Measurements from ENCODE around the gene COL15A1. TPM values are rescaled to one million over a fixed set of nuclear protein-coding genes. Genes with fewer than 3 reads are reported as not detected.

COL15A1 gene
- total RNA-seq, 2 donors from 2014 or later: not detected

- Mint-ChIP-seq H3K4me3 (no peak overlapping the region), H3K27ac (no peak overlapping the region), H3K4me1 (peaks cover 14% of the 10 kb centered on the region), H3K36me3 (ENCODE audit: low read depth) (peaks cover 7% of the 10 kb centered on the region), H3K27me3 (no peaks in the 10 kb centered on the region)
- no peaks in the 10 kb centered on the region for H3K9me3 ChIP-seq (ENCODE audit: control insufficient read depth, low read length, poor library complexity, severe bottlenecking)
- no peak for DNase-seq
- ATAC-seq: no peak
Observed at GRCh38 chr9:99039505-99040182, 95.9 kb downstream of the COL15A1 start.

GRCh38 chr9:99040251-99040900, 96.7 kb downstream of the COL15A1 start:
- ATAC-seq (no peak), DNase-seq (no peak)
- no peak overlapping the region for H3K27ac Mint-ChIP-seq
- peaks cover 12% of the 10 kb centered on the region for H3K4me1 Mint-ChIP-seq
- H3K27me3 Mint-ChIP-seq: no peaks in the 10 kb centered on the region
- no peak overlapping the region for H3K4me3 Mint-ChIP-seq
- H3K9me3 ChIP-seq (ENCODE audit: control insufficient read depth, low read length, poor library complexity, severe bottlenecking): no peaks in the 10 kb centered on the region
- H3K36me3 Mint-ChIP-seq (ENCODE audit: low read depth): peaks cover 7% of the 10 kb centered on the region

GRCh38 chr9:99040911-99041582, 97.3 kb downstream of the COL15A1 start:
- H3K27ac Mint-ChIP-seq: no peak overlapping the region
- H3K4me1 Mint-ChIP-seq: peaks cover 8% of the 10 kb centered on the region
- no peak overlapping the region for H3K4me3 Mint-ChIP-seq
- H3K36me3 Mint-ChIP-seq (ENCODE audit: low read depth): peaks cover 4% of the 10 kb centered on the region
- no peak for ATAC-seq
- no peaks in the 10 kb centered on the region for H3K27me3 Mint-ChIP-seq
- no peaks in the 10 kb centered on the region for H3K9me3 ChIP-seq (ENCODE audit: control insufficient read depth, low read length, poor library complexity, severe bottlenecking)
- no peak for DNase-seq

GRCh38 chr9:99041618-99042017, 97.9 kb downstream of the COL15A1 start:
- peaks cover 4% of the 10 kb centered on the region for H3K36me3 Mint-ChIP-seq (ENCODE audit: low read depth)
- no peaks in the 10 kb centered on the region for H3K27me3 Mint-ChIP-seq
- no peak overlapping the region for H3K27ac Mint-ChIP-seq
- no peak overlapping the region for H3K4me3 Mint-ChIP-seq
- no peak for DNase-seq
- no peaks in the 10 kb centered on the region for H3K9me3 ChIP-seq (ENCODE audit: control insufficient read depth, low read length, poor library complexity, severe bottlenecking)
- peaks cover 8% of the 10 kb centered on the region for H3K4me1 Mint-ChIP-seq
- no peak for ATAC-seq

- H3K4me3 Mint-ChIP-seq: no peak overlapping the region
- DNase-seq: no peak
- H3K36me3 Mint-ChIP-seq (ENCODE audit: low read depth): peaks cover 2% of the 10 kb centered on the region
- H3K27ac Mint-ChIP-seq: no peak overlapping the region
- peaks cover 6% of the 10 kb centered on the region for H3K4me1 Mint-ChIP-seq
- no peak for ATAC-seq
- H3K9me3 ChIP-seq (ENCODE audit: control insufficient read depth, low read length, poor library complexity, severe bottlenecking): no peaks in the 10 kb centered on the region
- no peaks in the 10 kb centered on the region for H3K27me3 Mint-ChIP-seq
Observed at GRCh38 chr9:99042620-99043019, 98.9 kb downstream of the COL15A1 start.

GRCh38 chr9:99044827-99045226, 101.1 kb downstream of the COL15A1 start:
- no peak overlapping the region for H3K27ac Mint-ChIP-seq
- no peaks in the 10 kb centered on the region for H3K36me3 Mint-ChIP-seq (ENCODE audit: low read depth)
- no peaks in the 10 kb centered on the region for H3K9me3 ChIP-seq (ENCODE audit: control insufficient read depth, low read length, poor library complexity, severe bottlenecking)
- ATAC-seq (no peak), DNase-seq (no peak)
- no peak overlapping the region for H3K4me3 Mint-ChIP-seq
- H3K27me3 Mint-ChIP-seq: no peaks in the 10 kb centered on the region
- H3K4me1 Mint-ChIP-seq: peaks cover 6% of the 10 kb centered on the region

- H3K27me3 Mint-ChIP-seq: no peaks in the 10 kb centered on the region
- H3K4me3 Mint-ChIP-seq: no peak overlapping the region
- H3K9me3 ChIP-seq (ENCODE audit: control insufficient read depth, low read length, poor library complexity, severe bottlenecking): no peaks in the 10 kb centered on the region
- ATAC-seq: no peak
- H3K36me3 Mint-ChIP-seq (ENCODE audit: low read depth): no peaks in the 10 kb centered on the region
- no peak overlapping the region for H3K27ac Mint-ChIP-seq
- DNase-seq: no peak
- peaks cover 5% of the 10 kb centered on the region for H3K4me1 Mint-ChIP-seq
Observed at GRCh38 chr9:99046068-99046467, 102.4 kb downstream of the COL15A1 start.

- no peaks in the 10 kb centered on the region for H3K9me3 ChIP-seq (ENCODE audit: control insufficient read depth, low read length, poor library complexity, severe bottlenecking)
- no peak overlapping the region for H3K4me3 Mint-ChIP-seq
- peaks cover 5% of the 10 kb centered on the region for H3K4me1 Mint-ChIP-seq
- ATAC-seq: no peak
- no peak overlapping the region for H3K27ac Mint-ChIP-seq
- DNase-seq: no peak
- no peaks in the 10 kb centered on the region for H3K27me3 Mint-ChIP-seq
- no peaks in the 10 kb centered on the region for H3K36me3 Mint-ChIP-seq (ENCODE audit: low read depth)
Observed at GRCh38 chr9:99046542-99047071, 102.9 kb downstream of the COL15A1 start.

- Mint-ChIP-seq H3K4me3 (no peak overlapping the region), H3K4me1 (peaks cover 24% of the 10 kb centered on the region), H3K36me3 (ENCODE audit: low read depth) (no peaks in the 10 kb centered on the region), H3K27ac (no peak overlapping the region), H3K27me3 (no peaks in the 10 kb centered on the region)
- H3K9me3 ChIP-seq (ENCODE audit: control insufficient read depth, low read length, poor library complexity, severe bottlenecking): no peaks in the 10 kb centered on the region
- ATAC-seq (no peak), DNase-seq (no peak)
Observed at GRCh38 chr9:99049228-99049627, 105.5 kb downstream of the COL15A1 start.

- no peak for ATAC-seq
- Mint-ChIP-seq H3K36me3 (ENCODE audit: low read depth) (no peaks in the 10 kb centered on the region), H3K4me1 (peaks cover 26% of the 10 kb centered on the region), H3K27ac (no peak overlapping the region), H3K27me3 (no peaks in the 10 kb centered on the region), H3K4me3 (no peak overlapping the region)
- no peak for DNase-seq
- H3K9me3 ChIP-seq (ENCODE audit: control insufficient read depth, low read length, poor library complexity, severe bottlenecking): no peaks in the 10 kb centered on the region
Observed at GRCh38 chr9:99049641-99050040, 105.9 kb downstream of the COL15A1 start.

GRCh38 chr9:99050292-99050911, 106.7 kb downstream of the COL15A1 start:
- no peaks in the 10 kb centered on the region for H3K9me3 ChIP-seq (ENCODE audit: control insufficient read depth, low read length, poor library complexity, severe bottlenecking)
- H3K36me3 Mint-ChIP-seq (ENCODE audit: low read depth): no peaks in the 10 kb centered on the region
- peaks cover 27% of the 10 kb centered on the region for H3K4me1 Mint-ChIP-seq
- no peaks in the 10 kb centered on the region for H3K27me3 Mint-ChIP-seq
- no peak overlapping the region for H3K4me3 Mint-ChIP-seq
- no peak overlapping the region for H3K27ac Mint-ChIP-seq
- ATAC-seq (no peak), DNase-seq (no peak)

- H3K27ac Mint-ChIP-seq: no peak overlapping the region
- no peaks in the 10 kb centered on the region for H3K27me3 Mint-ChIP-seq
- no peak for ATAC-seq
- H3K4me3 Mint-ChIP-seq: no peak overlapping the region
- no peaks in the 10 kb centered on the region for H3K9me3 ChIP-seq (ENCODE audit: control insufficient read depth, low read length, poor library complexity, severe bottlenecking)
- DNase-seq: no peak
- no peaks in the 10 kb centered on the region for H3K36me3 Mint-ChIP-seq (ENCODE audit: low read depth)
- H3K4me1 Mint-ChIP-seq: peaks cover 30% of the 10 kb centered on the region
Observed at GRCh38 chr9:99050924-99051323, 107.2 kb downstream of the COL15A1 start.

GRCh38 chr9:99051406-99051805, 107.7 kb downstream of the COL15A1 start:
- Mint-ChIP-seq H3K4me3 (no peak overlapping the region), H3K4me1 (peaks cover 31% of the 10 kb centered on the region), H3K27ac (no peak overlapping the region), H3K36me3 (ENCODE audit: low read depth) (no peaks in the 10 kb centered on the region), H3K27me3 (no peaks in the 10 kb centered on the region)
- H3K9me3 ChIP-seq (ENCODE audit: control insufficient read depth, low read length, poor library complexity, severe bottlenecking): no peaks in the 10 kb centered on the region
- DNase-seq (no peak), ATAC-seq (no peak)
